Effector CD8-positive, alpha-beta T cell (primary cell): ENCODE results near the gene PPP4C.

Source experiments
- DNase-seq: peaks from one replicate; lab custom pipeline; 2025; lab: John Stamatoyannopoulos, UW

Gene PPP4C

DNA sequence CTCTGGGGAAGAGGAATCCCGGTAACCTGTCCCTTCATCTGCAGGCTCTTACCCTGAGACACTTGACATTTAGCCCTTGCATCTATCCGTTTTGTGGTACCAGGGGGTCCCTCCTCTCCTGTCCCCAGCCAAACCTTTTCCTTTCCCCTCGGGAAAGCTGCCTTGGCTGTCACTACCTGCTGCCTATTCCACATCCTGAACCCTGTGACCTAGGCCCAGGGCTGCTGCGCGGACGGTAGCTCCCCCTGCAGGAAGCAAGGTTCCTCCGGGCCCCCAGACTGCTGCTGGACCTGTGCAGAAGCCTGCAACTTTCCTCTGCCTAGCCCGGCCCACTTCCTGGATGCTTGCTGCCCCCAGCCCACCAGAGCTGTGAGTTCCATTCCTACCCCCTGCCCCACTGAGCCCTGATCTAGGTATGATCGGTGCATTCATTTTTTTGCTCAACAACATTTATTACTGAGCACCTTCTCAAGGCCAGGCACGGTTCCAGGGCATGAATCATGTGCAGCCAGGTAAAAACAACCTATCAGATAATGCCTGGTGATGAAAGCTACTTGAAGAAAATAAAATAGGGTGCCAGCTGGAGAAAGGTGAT, 20.7 kb upstream of the PPP4C start:
- DNase-seq: peak; percentile 9

DNA sequence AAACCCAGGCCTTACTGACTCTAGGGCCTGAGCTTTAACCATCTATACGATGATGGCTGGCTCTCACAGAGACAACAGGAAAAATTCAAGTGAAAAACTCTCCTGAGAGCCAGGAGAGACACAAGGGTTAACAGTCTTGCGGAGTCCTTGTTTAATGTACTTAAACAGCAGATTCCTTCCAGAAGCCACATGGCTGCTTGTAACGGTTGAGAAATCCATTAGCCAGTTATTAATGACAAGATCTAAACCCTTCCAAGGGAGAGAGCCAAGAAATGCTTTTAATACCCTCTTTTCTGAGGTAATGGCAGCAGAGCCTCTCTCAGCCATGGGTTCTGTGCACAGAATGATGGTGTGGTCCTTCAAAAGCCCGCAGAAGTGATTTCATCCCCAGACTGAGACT, 15.4 kb upstream of the PPP4C start:
- DNase-seq: no peak

DNA sequence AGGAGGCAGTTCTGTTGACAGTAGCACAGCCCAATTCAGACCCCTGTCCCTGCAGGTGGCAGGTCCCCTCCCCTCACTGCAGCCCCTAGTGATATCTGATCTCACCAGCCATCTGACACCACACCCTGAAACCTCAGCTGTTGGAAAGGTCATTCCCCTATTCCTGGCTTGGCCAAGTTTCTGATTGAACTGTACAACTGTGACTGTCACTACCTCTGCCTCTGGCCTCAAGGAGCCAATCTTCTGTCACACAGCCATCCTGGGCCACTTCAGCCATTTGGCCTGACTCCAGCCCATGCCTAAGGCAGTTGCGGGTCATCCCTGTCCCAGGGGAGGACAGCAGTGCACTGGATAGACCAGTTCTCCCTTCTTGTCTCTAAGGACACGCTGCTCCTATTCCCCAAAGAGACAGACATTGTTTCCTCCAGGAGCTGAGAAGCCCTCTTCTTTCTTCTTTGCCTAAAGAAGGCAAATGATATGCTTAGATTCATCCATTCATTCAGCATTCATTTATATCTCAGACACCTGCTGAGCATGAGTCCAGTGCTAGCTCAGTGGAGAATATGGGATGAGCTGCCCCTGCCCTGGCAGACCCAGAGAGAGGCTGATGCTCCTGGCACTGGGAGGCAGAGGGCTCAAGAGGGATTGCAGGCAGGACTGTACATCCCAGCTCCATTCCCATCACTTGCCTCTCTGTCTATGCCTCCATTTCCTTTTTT, 14.8 kb upstream of the PPP4C start:
- DNase-seq: no peak

DNA sequence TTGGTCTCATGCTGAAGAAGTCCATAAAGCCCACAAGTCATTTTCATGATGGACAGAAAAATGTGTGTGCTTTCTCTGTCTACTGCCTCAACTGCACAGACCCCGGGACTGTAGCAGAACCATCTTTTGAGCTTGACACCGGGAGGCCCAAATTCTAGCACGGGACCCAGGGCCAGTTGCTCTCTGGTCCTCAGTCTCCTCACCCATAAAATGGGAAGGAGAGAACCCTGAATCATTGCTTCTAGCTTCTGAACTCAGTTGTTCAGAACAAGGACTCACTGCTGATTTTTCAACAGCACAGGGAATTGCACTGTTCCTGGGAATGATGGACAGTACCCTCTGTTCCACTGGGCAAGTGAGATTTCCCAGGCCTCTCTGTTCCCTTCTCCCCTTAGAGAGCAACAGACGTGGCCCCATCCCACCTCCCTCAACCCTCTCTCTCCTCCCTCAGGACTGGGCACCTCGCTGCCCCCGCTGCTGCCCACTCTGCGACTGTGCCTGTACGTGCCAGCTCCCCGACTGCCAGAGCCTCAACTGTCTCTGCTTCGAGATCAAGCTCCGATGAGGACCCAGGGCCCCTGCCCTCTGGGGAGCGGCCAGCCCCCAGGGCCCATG, 12.4 kb upstream of the PPP4C start:
- no peak for DNase-seq

DNA sequence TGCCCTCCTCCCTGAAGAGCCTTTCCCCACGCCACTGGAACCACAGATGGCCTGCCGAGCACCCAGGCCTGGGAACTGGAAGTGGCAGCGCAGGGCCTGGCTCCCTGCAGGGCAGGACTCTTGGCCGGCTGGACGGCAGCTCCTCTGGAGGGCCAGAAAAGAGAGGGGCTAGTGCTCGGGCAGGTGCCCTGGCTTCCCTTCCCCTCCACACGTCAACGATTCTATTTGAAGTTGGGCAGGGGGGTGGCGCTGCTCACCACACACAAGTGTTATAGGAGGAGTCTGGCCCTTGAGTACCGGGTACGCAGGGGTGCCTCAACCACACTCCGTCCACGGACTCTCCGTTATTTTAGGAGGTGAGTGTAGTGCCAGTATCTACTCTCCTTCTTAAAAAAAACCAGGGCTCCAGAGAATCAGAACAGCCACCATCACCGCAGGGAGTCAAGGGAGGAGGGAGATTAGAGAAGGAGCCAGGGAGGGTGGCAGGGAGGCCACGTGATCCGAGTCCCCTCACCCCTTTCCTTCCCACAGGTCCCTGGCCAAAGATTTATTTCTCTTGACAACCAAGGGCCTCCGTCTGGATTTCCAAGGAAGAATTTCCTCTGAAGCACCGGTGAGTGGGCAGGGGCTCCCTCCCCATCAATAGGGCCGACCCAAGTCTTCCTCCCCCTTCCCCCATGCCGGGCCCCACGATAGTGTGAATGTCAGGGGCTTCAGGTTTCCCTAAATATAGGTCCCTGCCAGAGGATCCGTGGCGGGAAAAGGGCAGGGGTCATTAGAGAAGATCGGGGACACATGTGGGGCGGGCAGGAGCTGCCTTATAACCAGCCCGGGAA, 11.7 kb upstream of the PPP4C start:
- DNase-seq: peak; percentile 31

DNA sequence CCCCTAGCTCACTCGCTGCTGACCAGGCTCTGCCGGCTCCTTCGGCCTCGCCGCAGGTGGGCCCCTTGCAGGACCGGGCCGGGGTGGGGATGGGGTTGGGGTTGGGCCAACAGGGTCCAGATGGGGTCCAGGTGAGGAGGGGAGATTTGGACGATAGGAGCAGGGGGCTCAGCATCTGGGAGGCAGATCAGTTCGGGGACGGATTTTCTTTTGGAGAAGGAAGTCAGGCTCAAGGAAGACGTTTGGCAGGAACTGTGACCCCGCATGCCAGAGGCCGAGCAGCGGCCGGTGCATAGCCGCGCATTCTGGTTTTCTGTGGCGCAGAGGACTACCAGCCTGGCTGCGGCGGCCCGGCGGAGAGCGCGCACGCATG, 11.1 kb upstream of the PPP4C start:
- DNase-seq: no peak

DNA sequence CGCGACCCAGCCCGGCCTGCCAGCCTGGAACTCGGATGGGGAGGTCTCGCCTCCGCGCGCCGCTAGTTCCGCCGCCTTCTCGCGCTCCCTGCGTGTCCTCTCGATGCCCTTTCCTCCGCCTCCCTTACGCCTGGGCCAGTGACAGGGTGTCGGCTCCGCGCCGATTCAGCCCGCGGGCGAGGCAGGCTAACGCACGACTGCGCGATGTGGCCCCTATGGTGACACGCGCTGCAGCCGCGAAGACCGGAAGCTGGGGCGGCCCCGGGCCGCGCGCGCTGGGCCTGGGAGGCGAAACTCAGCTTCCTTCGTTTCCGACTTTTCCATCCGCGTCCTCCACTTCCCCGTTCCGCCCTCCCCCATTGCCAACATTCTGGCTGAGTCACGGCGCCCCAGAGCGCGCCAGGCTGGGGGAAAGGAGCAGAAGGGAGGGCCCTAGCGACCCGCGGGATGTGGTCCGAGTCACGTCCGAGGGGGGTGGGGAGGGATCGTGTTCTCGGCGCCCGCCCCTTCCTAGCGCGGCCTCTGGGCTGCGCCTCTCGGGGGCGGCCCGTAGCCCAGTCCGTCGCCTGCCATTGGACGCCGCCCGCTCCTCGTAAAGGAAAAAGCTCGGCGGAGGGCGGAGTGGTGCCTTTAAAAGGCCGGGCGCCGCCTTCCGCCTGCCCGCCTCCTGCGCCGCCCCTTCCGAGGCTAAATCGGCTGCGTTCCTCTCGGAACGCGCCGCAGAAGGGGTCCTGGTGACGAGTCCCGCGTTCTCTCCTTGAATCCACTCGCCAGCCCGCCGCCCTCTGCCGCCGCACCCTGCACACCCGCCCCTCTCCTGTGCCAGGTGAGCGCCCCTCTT, 10.5 kb upstream of the PPP4C start, which contains the start of gene ALDOA:
ALDOA (plus strand) TSS at position 659 of the 841 bp plus-strand sequence. CDS start 1,138 bp downstream, outside the sequence.
- peak; percentile 87 for DNase-seq

DNA sequence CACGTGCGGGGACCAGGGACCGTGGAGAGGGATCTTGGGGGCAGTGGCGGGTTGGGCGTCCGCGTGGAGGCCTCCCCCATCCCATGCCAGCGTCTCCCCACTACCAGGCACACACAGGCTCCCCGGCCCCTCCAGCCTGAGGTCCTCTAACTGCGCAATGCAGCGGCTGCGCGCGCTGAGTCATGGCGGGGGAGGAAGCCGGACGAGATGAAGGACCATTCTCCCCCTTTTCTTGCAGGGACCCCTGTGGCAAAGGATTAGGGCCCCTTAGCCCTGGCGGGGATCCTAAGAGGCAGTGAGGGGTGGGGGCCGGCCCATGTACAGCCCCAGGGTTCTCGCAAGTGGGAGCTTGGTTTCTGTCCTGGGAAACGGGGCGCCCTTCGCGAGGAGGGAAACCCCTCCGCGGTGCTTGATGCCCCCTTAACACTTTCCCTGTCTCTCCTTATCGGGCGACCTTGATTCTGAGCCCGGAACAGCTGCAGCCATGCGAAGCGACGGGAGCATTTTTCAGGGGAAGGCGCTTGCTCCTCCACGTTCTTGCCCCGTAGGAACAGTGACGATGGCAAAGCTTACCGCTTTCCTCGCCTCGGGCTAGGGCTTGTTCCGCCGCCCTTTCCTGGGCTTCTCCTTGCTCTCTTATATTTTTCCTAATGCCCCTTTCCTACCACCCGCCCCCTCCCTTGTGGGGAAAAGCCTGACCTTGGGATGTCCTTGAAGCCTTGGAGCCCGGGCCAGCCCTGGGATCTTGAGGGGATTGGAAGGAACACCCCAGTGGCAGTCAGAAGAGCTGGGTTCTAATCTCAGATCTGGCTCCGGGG, 9.6 kb upstream of the PPP4C start:
- DNase-seq: no peak

DNA sequence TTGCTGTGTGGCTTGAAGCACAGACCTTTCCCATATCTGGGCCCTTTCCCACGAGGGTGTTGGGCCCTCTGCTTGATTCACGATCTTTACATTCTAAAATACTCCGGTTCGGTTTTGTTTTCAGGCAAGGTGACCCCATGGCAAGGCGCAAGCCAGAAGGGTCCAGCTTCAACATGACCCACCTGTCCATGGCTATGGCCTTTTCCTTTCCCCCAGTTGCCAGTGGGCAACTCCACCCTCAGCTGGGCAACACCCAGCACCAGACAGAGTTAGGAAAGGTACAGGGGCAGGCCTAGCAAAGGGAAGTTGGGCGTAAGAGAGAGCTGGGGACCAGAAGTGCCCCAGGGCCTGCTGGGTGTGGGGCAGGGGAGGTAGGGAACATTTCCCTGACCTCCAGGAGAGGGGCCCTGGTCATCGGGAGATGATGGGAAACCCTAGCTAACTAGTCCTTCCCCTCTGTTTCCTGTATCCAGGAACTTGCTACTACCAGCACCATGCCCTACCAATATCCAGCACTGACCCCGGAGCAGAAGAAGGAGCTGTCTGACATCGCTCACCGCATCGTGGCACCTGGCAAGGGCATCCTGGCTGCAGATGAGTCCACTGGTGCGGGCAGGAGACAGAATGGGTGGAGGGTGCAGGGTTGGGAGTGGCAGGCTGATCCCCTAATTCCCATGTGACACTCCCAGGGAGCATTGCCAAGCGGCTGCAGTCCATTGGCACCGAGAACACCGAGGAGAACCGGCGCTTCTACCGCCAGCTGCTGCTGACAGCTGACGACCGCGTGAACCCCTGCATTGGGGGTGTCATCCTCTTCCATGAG, 8.8 kb upstream of the PPP4C start:
- DNase-seq: no peak

DNA sequence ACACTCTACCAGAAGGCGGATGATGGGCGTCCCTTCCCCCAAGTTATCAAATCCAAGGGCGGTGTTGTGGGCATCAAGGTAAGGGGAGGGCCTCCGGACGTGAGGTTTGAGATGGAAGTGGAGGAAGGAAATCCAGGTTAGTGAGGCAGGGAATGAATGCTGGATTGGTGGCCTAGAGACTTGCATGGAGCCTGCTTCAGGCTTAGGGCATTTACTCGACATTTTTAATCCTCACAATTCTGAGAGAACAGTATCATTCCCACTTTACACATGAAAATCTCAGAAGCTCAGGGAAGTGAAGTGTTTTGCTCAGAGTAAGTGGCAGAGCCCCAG, 8.2 kb upstream of the PPP4C start:
- no peak for DNase-seq

DNA sequence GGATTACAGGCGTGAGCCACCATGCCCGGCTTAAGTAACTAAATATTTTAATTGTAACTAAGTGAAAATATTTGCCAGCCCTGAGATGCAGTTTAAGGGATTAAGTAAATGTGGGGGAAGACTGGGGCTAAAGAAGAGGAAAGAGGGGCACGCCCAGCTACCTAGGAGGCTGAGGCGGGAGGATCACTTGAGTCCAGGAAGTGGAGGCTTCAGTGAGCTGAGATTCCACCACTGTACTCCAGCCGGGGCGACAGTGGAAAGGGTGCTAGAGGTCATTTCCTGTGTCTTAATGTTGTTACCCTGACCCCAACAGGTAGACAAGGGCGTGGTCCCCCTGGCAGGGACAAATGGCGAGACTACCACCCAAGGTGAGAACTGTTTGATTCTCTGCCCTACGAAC, 7.5 kb upstream of the PPP4C start:
- DNase-seq: no peak

DNA sequence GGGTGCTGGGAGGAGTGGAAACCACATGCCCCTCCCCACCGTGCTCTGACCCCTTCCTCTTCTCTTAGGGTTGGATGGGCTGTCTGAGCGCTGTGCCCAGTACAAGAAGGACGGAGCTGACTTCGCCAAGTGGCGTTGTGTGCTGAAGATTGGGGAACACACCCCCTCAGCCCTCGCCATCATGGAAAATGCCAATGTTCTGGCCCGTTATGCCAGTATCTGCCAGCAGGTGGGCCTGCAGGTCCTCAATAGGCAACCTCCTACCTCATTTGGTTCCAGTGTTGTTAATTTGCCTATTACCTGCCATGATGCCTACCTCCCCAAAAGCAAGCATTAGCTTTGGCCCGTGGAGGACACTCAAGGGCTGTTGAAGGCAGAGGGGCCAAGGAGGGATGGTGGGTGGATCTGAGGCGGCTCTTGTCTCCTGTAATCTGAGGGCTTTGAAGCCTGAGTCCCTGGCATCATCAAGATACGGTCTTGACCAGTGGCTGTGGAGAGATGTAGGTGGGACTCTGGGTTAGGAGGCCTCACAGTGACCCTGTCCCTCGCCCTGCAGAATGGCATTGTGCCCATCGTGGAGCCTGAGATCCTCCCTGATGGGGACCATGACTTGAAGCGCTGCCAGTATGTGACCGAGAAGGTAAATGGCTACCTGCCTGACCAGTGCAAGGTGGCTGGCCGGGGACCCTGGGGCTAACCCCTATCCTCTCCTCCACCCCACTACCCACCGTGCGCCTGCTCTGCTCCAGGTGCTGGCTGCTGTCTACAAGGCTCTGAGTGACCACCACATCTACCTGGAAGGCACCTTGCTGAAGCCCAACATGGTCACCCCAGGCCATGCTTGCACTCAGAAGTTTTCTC, 6.8 kb upstream of the PPP4C start:
- peak; percentile 26 for DNase-seq

DNA sequence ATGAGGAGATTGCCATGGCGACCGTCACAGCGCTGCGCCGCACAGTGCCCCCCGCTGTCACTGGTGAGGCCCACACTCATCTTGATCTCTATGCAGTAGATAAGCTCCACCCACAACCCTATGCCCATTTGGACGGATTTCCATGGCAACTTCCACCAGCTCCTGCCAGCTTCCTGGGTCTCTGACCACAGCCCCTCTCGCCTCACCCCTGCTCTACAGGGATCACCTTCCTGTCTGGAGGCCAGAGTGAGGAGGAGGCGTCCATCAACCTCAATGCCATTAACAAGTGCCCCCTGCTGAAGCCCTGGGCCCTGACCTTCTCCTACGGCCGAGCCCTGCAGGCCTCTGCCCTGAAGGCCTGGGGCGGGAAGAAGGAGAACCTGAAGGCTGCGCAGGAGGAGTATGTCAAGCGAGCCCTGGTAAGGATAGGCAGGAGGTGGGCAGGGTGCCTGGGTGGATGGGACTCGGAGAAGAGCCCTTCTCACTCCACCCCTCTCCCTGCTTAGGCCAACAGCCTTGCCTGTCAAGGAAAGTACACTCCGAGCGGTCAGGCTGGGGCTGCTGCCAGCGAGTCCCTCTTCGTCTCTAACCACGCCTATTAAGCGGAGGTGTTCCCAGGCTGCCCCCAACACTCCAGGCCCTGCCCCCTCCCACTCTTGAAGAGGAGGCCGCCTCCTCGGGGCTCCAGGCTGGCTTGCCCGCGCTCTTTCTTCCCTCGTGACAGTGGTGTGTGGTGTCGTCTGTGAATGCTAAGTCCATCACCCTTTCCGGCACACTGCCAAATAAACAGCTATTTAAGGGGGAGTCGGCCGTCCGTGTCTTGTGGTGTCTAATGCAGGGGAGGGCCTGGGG, 6.0 kb upstream of the PPP4C start:
- DNase-seq: no peak

DNA sequence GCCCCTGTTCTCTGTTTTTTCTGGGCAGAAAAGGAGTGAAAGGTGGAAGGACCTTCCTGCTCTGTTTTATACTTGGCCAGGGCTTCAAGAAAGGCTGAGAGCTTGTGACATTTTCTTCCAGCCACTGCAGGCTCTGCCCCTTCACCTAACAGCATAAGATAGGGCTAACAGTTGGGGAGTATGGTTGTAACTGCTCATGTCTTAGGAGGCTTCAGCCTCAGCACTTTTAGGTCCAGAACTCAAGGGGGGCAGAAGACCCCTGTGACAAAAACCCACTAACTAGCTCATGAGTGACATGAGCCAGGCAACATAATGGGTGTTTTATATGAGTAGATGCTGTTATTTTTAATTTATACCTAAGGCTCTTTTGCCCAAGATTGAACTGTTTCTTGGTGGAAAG, 5.3 kb upstream of the PPP4C start:
- DNase-seq: no peak

DNA sequence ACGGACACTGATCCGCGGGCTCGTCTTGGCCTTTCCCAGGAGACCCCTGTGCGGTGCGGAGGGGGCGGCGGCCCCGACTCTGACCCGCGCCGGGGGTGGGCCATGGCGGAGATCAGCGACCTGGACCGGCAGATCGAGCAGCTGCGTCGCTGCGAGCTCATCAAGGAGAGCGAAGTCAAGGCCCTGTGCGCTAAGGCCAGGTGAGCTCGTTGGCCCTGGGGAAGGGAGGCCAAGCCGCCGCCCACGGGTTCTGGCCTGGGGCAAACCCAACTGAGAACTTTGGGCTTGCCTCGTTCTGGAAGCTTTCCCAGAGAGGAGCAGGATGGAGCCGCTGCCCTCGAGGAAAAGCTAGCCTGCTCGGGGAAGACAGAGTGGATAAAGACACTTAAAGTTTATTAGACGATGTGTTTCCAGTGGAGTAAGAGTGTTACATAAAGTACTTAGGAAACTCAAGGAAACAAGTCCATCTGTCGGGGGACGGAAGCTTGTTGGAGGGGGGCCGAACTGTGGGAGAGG, 540 bp downstream of the PPP4C start:
- no peak for DNase-seq

DNA sequence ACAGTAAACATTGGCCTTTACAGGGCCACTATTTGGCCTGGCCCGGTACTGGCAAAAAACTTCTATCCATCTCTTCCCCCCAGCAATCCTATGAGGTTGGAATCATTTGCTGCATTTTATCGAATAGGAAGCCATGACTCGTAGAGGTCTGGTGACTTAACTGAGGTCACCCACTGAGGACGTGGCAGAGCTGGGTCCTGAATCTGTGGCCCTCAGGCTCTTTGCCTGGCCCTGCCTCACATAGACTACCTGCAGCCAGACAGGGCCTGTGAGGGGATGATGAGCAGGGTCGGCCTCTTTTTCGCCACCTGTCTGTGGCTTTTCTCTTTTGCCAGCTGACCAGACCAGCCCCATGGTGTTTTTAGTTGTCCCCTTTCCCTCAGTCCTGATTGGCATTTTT, 1.9 kb downstream of the PPP4C start:
- no peak for DNase-seq

DNA sequence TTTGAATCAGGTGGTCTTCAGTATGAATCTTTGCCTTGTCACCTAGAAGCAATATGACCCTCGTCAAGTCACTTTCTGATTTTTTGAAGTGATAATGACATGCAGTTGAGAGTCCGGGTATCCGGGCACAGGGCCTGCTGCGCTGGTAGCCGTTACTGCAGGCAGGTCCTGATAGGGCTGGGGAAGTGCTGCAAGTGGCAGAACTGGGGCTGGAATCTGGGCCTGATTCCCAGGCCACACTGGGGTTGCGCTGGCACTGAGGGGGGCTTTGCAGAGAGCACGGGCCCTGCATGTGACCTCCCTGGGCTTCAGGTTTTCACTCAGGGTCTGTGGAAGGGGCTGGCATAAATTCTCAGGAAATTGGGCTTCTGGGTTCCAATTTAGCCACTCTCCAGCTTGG, 3.0 kb downstream of the PPP4C start:
- no peak for DNase-seq

DNA sequence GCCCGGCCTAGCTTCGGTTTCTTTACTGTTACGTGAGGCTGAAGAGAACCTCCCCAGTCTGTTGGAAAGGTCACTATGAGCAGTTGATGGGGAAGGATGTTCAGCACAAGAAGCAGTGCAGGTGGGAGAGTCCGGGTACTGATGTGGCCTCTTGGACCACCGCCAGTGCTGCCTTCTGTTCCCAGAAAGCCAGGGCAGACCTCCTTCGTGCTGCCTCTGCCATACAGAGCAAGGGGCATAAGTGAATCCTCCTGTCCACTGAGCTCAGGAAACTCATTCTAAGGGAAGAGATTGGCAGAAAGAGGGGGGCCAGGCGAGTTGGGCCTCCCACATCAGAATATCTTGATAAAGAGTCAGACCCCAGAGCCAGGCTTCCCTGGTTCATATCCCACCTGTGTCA, 3.7 kb downstream of the PPP4C start:
- no peak for DNase-seq
